ENCODE data around the gene DBX1.

The DBX1 gene

GRCh38 chr11:20178976-20179375, 18.7 kb upstream of the DBX1 start:
- no peaks in the 10 kb centered on the region for H3K4me1 Mint-ChIP-seq (ENCODE audit: low read depth)
- H3K36me3 Mint-ChIP-seq (ENCODE audit: low read depth) = no peaks in the 10 kb centered on the region
- H3K9me3 Mint-ChIP-seq = no peaks in the 10 kb centered on the region
- intact Hi-C loops (cut with micrococcal nuclease) = no loop called here
- H3K27ac Mint-ChIP-seq = no peak overlapping the region
- peaks cover 11% of the 10 kb centered on the region for H3K27me3 Mint-ChIP-seq
- no peak overlapping the region for H3K4me3 Mint-ChIP-seq

- H3K4me3 Mint-ChIP-seq = no peak overlapping the region
- no peaks in the 10 kb centered on the region for H3K4me1 Mint-ChIP-seq (ENCODE audit: low read depth)
- H3K9me3 Mint-ChIP-seq = no peaks in the 10 kb centered on the region
- H3K27me3 Mint-ChIP-seq = peaks cover 11% of the 10 kb centered on the region
- H3K36me3 Mint-ChIP-seq (ENCODE audit: low read depth) = no peaks in the 10 kb centered on the region
- no peak overlapping the region for H3K27ac Mint-ChIP-seq
- intact Hi-C loops (cut with micrococcal nuclease) = no loop called here
These were observed 16.9 kb upstream of the DBX1 start for GRCh38 chr11:20177136-20177535.

GRCh38 chr11:20172721-20173447, 12.6 kb upstream of the DBX1 start:
- no peaks in the 10 kb centered on the region for H3K4me1 Mint-ChIP-seq (ENCODE audit: low read depth)
- intact Hi-C loops (cut with micrococcal nuclease) = no loop called here
- no peaks in the 10 kb centered on the region for H3K36me3 Mint-ChIP-seq (ENCODE audit: low read depth)
- no peaks in the 10 kb centered on the region for H3K9me3 Mint-ChIP-seq
- H3K27ac Mint-ChIP-seq = no peak overlapping the region
- H3K27me3 Mint-ChIP-seq = peaks cover 20% of the 10 kb centered on the region
- no peak overlapping the region for H3K4me3 Mint-ChIP-seq

- no peaks in the 10 kb centered on the region for H3K4me1 Mint-ChIP-seq (ENCODE audit: low read depth)
- H3K27ac Mint-ChIP-seq = no peak overlapping the region
- no peaks in the 10 kb centered on the region for H3K9me3 Mint-ChIP-seq
- peaks cover 86% of the 10 kb centered on the region for H3K27me3 Mint-ChIP-seq
- intact Hi-C loops (cut with micrococcal nuclease) = no loop called here
- H3K36me3 Mint-ChIP-seq (ENCODE audit: low read depth) = no peaks in the 10 kb centered on the region
- no peak overlapping the region for H3K4me3 Mint-ChIP-seq
These were observed 3.7 kb upstream of the DBX1 start for GRCh38 chr11:20163783-20164481.

- intact Hi-C loops (cut with micrococcal nuclease) = no loop called here
- Mint-ChIP-seq H3K27ac (no peak overlapping the region), H3K27me3 (peaks cover 92% of the 10 kb centered on the region), H3K4me1 (ENCODE audit: low read depth) (no peaks in the 10 kb centered on the region), H3K9me3 (no peaks in the 10 kb centered on the region), H3K36me3 (ENCODE audit: low read depth) (no peaks in the 10 kb centered on the region), H3K4me3 (no peak overlapping the region)
These were observed 2.8 kb upstream of the DBX1 start for GRCh38 chr11:20162824-20163782.

- Mint-ChIP-seq H3K36me3 (ENCODE audit: low read depth) (no peaks in the 10 kb centered on the region), H3K27ac (no peak overlapping the region), H3K27me3 (peaks cover 91% of the 10 kb centered on the region), H3K4me1 (ENCODE audit: low read depth) (peaks cover 3% of the 10 kb centered on the region), H3K4me3 (no peak overlapping the region), H3K9me3 (no peaks in the 10 kb centered on the region)
- intact Hi-C loops (cut with micrococcal nuclease) = no loop called here
These were observed 1.9 kb upstream of the DBX1 start for GRCh38 chr11:20161923-20162744.

GRCh38 chr11:20161230-20161918, 1.1 kb upstream of the DBX1 start:
- peaks cover 92% of the 10 kb centered on the region for H3K27me3 Mint-ChIP-seq
- no peaks in the 10 kb centered on the region for H3K36me3 Mint-ChIP-seq (ENCODE audit: low read depth)
- no peak overlapping the region for H3K27ac Mint-ChIP-seq
- H3K9me3 Mint-ChIP-seq = no peaks in the 10 kb centered on the region
- intact Hi-C loops (cut with micrococcal nuclease) = no loop called here
- no peak overlapping the region for H3K4me3 Mint-ChIP-seq
- H3K4me1 Mint-ChIP-seq (ENCODE audit: low read depth) = peaks cover 8% of the 10 kb centered on the region

- Mint-ChIP-seq H3K9me3 (no peaks in the 10 kb centered on the region), H3K4me1 (ENCODE audit: low read depth) (peaks cover 14% of the 10 kb centered on the region), H3K36me3 (ENCODE audit: low read depth) (no peaks in the 10 kb centered on the region), H3K4me3 (no peak overlapping the region), H3K27ac (no peak overlapping the region), H3K27me3 (peaks cover 90% of the 10 kb centered on the region)
- intact Hi-C loops (cut with micrococcal nuclease) = no loop called here
These were observed 551 bp downstream of the DBX1 start for GRCh38 chr11:20159466-20160381.

- H3K36me3 Mint-ChIP-seq (ENCODE audit: low read depth) = no peaks in the 10 kb centered on the region
- no peaks in the 10 kb centered on the region for H3K9me3 Mint-ChIP-seq
- intact Hi-C loops (cut with micrococcal nuclease) = no loop called here
- H3K27me3 Mint-ChIP-seq = peaks cover 88% of the 10 kb centered on the region
- H3K4me3 Mint-ChIP-seq = no peak overlapping the region
- H3K27ac Mint-ChIP-seq = no peak overlapping the region
- H3K4me1 Mint-ChIP-seq (ENCODE audit: low read depth) = peaks cover 14% of the 10 kb centered on the region
These were observed 1.5 kb downstream of the DBX1 start for GRCh38 chr11:20158597-20159257.

GRCh38 chr11:20157728-20158127, 2.5 kb downstream of the DBX1 start:
- Mint-ChIP-seq H3K9me3 (no peaks in the 10 kb centered on the region), H3K4me1 (ENCODE audit: low read depth) (peaks cover 14% of the 10 kb centered on the region), H3K36me3 (ENCODE audit: low read depth) (no peaks in the 10 kb centered on the region), H3K27me3 (peaks cover 87% of the 10 kb centered on the region), H3K4me3 (no peak overlapping the region), H3K27ac (no peak overlapping the region)
- intact Hi-C loops (cut with micrococcal nuclease) = no loop called here

GRCh38 chr11:20156876-20157613, 3.2 kb downstream of the DBX1 start:
- Mint-ChIP-seq H3K4me1 (ENCODE audit: low read depth) (peaks cover 14% of the 10 kb centered on the region), H3K36me3 (ENCODE audit: low read depth) (no peaks in the 10 kb centered on the region), H3K27me3 (peaks cover 81% of the 10 kb centered on the region), H3K9me3 (no peaks in the 10 kb centered on the region), H3K4me3 (no peak overlapping the region), H3K27ac (no peak overlapping the region)
- intact Hi-C loops (cut with micrococcal nuclease) = no loop called here
